GM19463 (cell line): Measurements from ENCODE around the gene FCMR.

Source experiments
- ATAC-seq: cut with Tn5 transposase; IDR thresholded peaks from one replicate; pipeline ENCODE4 v1.9.1; 2021; ENCODE audit warnings: mild to moderate bottlenecking, moderate library complexity; ENCODE audit not compliant: unreplicated experiment

The FCMR gene

GRCh38 chr1:206951318-206952100 lies 29.8 kb upstream of the FCMR start:
- peak; percentile 30 for ATAC-seq

GRCh38 chr1:206949641-206950040 lies 27.9 kb upstream of the FCMR start:
- no peak for ATAC-seq

GRCh38 chr1:206949208-206949607 lies 27.5 kb upstream of the FCMR start:
- no peak for ATAC-seq

GRCh38 chr1:206947255-206947654 lies 25.5 kb upstream of the FCMR start:
- ATAC-seq, result no peak

GRCh38 chr1:206946261-206946660 lies 24.5 kb upstream of the FCMR start, which contains the start of gene PIGR:
TSS of gene PIGR (minus strand) at chr1:206946466. CDS start at chr1:206940531, 5,935 bp downstream.
- ATAC-seq, result no peak

GRCh38 chr1:206945779-206946178 lies 24.0 kb upstream of the FCMR start:
- ATAC-seq, result no peak

GRCh38 chr1:206944703-206945102 lies 23.0 kb upstream of the FCMR start:
- no peak for ATAC-seq

- ATAC-seq, result no peak
Observed at GRCh38 chr1:206941766-206942418, 20.2 kb upstream of the FCMR start.

- ATAC-seq, result no peak
Observed at GRCh38 chr1:206940588-206940936, 18.8 kb upstream of the FCMR start.

- no peak for ATAC-seq
Observed at GRCh38 chr1:206939841-206940587, 18.3 kb upstream of the FCMR start.

- no peak for ATAC-seq
Observed at GRCh38 chr1:206939131-206939530, 17.4 kb upstream of the FCMR start.

GRCh38 chr1:206937425-206937824 lies 15.7 kb upstream of the FCMR start:
- ATAC-seq, result no peak

- no peak for ATAC-seq
Observed at GRCh38 chr1:206935491-206936067, 13.8 kb upstream of the FCMR start.

- no peak for ATAC-seq
Observed at GRCh38 chr1:206933333-206933945, 11.7 kb upstream of the FCMR start.

- no peak for ATAC-seq
Observed at GRCh38 chr1:206932177-206932576, 10.4 kb upstream of the FCMR start.

GRCh38 chr1:206931709-206932108 lies 10.0 kb upstream of the FCMR start:
- no peak for ATAC-seq

GRCh38 chr1:206930210-206930798 lies 8.6 kb upstream of the FCMR start:
- peak; percentile 76 for ATAC-seq

GRCh38 chr1:206929524-206929923 lies 7.8 kb upstream of the FCMR start:
- no peak for ATAC-seq

- ATAC-seq, result no peak
Observed at GRCh38 chr1:206926286-206926685, 4.5 kb upstream of the FCMR start.

- ATAC-seq, result peak; percentile 52
Observed at GRCh38 chr1:206925106-206925736, 3.5 kb upstream of the FCMR start.
